A549 (cell line): ENCODE results near the gene B9D1. TPM values are rescaled to one million over a fixed set of nuclear protein-coding genes. Genes with fewer than 3 reads are reported as not detected.

Source experiments
- ATAC-seq, 2 experiments: fragments of 200-7000 bp in 1 of 2; fragments of >200 bp in 1 of 2; cut with Nextera tagmentation in 1 of 2; cut with Tn5 transposase in 1 of 2; 3 replicates each; pipeline versions ENCODE4 v1.8.0 to v1.9.1; 2018 to 2020; ENCODE audit warnings: mild to moderate bottlenecking in 1 of 2, moderate library complexity in 1 of 2
- CTCF ChIA-PET: fragments of 300-600 bp; sonication (Branson Sonifier 250); formaldehyde crosslinking; extraction: SDS; loops from one replicate; lab custom pipeline; 2021; ENCODE audit warnings: antibody characterized with exemption, inconsistent platforms; lab: Yijun Ruan, JAX
- POLR2A ChIA-PET: fragments of 350-600 bp; formaldehyde crosslinking; extraction: SDS; loops from one replicate; lab custom pipeline; 2021; ENCODE audit warnings: antibody characterized with exemption, inconsistent platforms; lab: Yijun Ruan, JAX
- DNase-seq, 2 experiments: peaks; one replicate each; pipeline versions ENCODE4 v3.0.0 to v3.0.0-alpha.2; 2011 to 2016; ENCODE audit warnings: low read depth in 1 of 2, low spot score in 1 of 2
- FAIRE-seq: peaks from 2 replicates; lab custom pipeline; 2011; peaks lifted over from hg19 to GRCh38; lab: Jason Lieb, UNC
- H3K27ac ChIP-seq, 2 experiments: fragments of >200 bp; sonication (Bioruptor Twin); formaldehyde crosslinking; 3 replicates each; pipeline ENCODE4 v1.5.1; 2016 to 2017
- H3K4me1 ChIP-seq: fragments of >200 bp; sonication (Bioruptor Twin); formaldehyde crosslinking; 3 replicates; pipeline ENCODE4 v1.6.1; 2016
- H3K4me2 ChIP-seq: fragments of >200 bp; sonication (Bioruptor Twin); formaldehyde crosslinking; 3 replicates; pipeline ENCODE4 v1.6.1; 2016
- H3K4me3 ChIP-seq: fragments of >200 bp; sonication (Bioruptor Twin); formaldehyde crosslinking; 3 replicates; pipeline ENCODE4 v1.5.1; 2016
- H3K9me3 ChIP-seq: fragments of >200 bp; sonication (Bioruptor Twin); formaldehyde crosslinking; 3 replicates; pipeline ENCODE4 v1.6.1; 2016
- BCL3 ChIP-seq: fragments of >200 bp; sonication (Bioruptor Twin); formaldehyde crosslinking; IDR thresholded peaks from 3 replicates; pipeline ENCODE4 v1.6.1; 2016
- CBX2 ChIP-seq: fragments of 200-600 bp; sonication (generic); IDR thresholded peaks from 2 replicates; pipeline ENCODE4 v1.6.1; 2016; ENCODE audit warnings: low read depth, mild to moderate bottlenecking, borderline replicate concordance
- FOSB ChIP-seq: fragments of 250-450 bp; sonication (Bioruptor Pico); IDR thresholded peaks from 2 replicates; pipeline ENCODE4 v1.5.0; 2020; ENCODE audit warnings: mild to moderate bottlenecking, moderate library complexity
- HOXB13 ChIP-seq: fragments of 250-450 bp; sonication (Bioruptor Pico); IDR thresholded peaks from 2 replicates; pipeline ENCODE4 v1.5.0; 2020; ENCODE audit warnings: low read depth, mild to moderate bottlenecking, moderate library complexity
- JUN ChIP-seq, 2 experiments: fragments of >200 bp; sonication (Bioruptor Twin); formaldehyde crosslinking; IDR thresholded peaks; 2 replicates in 1 of 2; 3 replicates in 1 of 2; pipeline ENCODE4 v1.6.1; 2016 to 2017
- MAFK ChIP-seq: fragments of 450-650 bp; IDR thresholded peaks from 2 replicates; pipeline ENCODE4 v1.6.1; 2014; ENCODE audit not compliant: partially characterized antibody
- POLR2A ChIP-seq: IDR thresholded peaks from 2 replicates; pipeline ENCODE4 v1.6.1; 2012; ENCODE audit warnings: mild to moderate bottlenecking, low read length
- POLR2AphosphoS2 ChIP-seq: conservative IDR thresholded peaks from 2 replicates; pipeline ENCODE4 v1.6.1; 2012; ENCODE audit warnings: low read length, improper control_type of control experiment, inconsistent platforms
- RAD21 ChIP-seq, 2 experiments: fragments of >200 bp in 1 of 2; sonication (Bioruptor Twin) in 1 of 2; formaldehyde crosslinking in 1 of 2; IDR thresholded peaks in 1 of 2; conservative IDR thresholded peaks in 1 of 2; 2 replicates in 1 of 2; 3 replicates in 1 of 2; pipeline ENCODE4 v1.6.1; 2012 to 2018; ENCODE audit warnings: inconsistent platforms in 1 of 2
- REST ChIP-seq: fragments of 200-600 bp; sonication (generic); IDR thresholded peaks from 2 replicates; pipeline ENCODE4 v1.6.1; 2016; ENCODE audit warnings: antibody characterized with exemption, mild to moderate bottlenecking, moderate library complexity
- TP53 ChIP-seq: fragments of 250-450 bp; sonication (Bioruptor Pico); IDR thresholded peaks from 2 replicates; pipeline ENCODE4 v1.5.0; 2021; ENCODE audit warnings: mild to moderate bottlenecking, moderate library complexity
- USF2 ChIP-seq: fragments of 450-650 bp; IDR thresholded peaks from 2 replicates; pipeline ENCODE4 v1.6.1; 2014; ENCODE audit warnings: antibody characterized with exemption
- ZNF302 ChIP-seq: fragments of 250-450 bp; sonication (Bioruptor Pico); IDR thresholded peaks from 2 replicates; pipeline ENCODE4 v1.9.0; 2021; ENCODE audit warnings: inconsistent platforms, mild to moderate bottlenecking, moderate library complexity
- WGBS: methylation state at CpG from one replicate; pipeline ENCODE4 v1.1.6; 2017; ENCODE audit errors: missing lambda C conversion rate; 5-methylcytosine and 5-hydroxymethylcytosine counted together
- polyA plus RNA-seq, 4 experiments: library from polyadenylated mRNA; depleted of rRNA in 3 of 4; stranded (reverse); fragments of >200 nt; fragmentation: RNase III in 1 of 4; extraction: RNeasy Plus Mini Kit Qiagen cat#74134 plus additional on column Dnase treatment in 1 of 4; gene quantifications; 2 replicates in 3 of 4; 3 replicates in 1 of 4; pipeline ENCODE4 v1.2.3, GENCODE V29; 2011 to 2017
- TF ChIP-seq, protein P1 (sequence below): IDR thresholded peaks from 2 replicates; pipeline ENCODE4 v1.6.1; 2012

Gene B9D1
- polyA plus RNA-seq, 2 of the 4 experiments (the other 2 are of a cell fraction) = 48.2 to 60.6 TPM

GRCh38 chr17:19336938-19337711 is 25.4 kb downstream of the B9D1 start:
- H3K27ac ChIP-seq = peak overlapping the region in 1 of 2 experiments; percentile 17; a peak in 1 of 6 replicates
- POLR2A ChIA-PET = no interaction called here
- ATAC-seq = peak; percentile 19 to 49; a peak in 5 of 6 replicates
- FAIRE-seq = no peak
- H3K4me2 ChIP-seq = no peak overlapping the region
- DNase-seq = peak in 1 of 2 experiments; percentile 39
- CTCF ChIA-PET = interaction anchor here (0.5 to 2.6 kb wide), 13 partner anchors 9 to 455 kb away, joined by 3 to 12 read pairs (median 6); partner anchors contain the start of gene B9D1
- 81% methylated on average over 21 of the region's 21 CpGs for WGBS
- no peak for TF ChIP-seq RAD21 (conservative IDR thresholded peaks at IDR 0.05 in 1 of 2, IDR thresholded peaks at IDR 0.05 in 1 of 2)
- 0 out of 2 replicates have a peak, but pooled peaks have one; percentile 3 for TF ChIP-seq POLR2A
- peaks cover 5% of the 10 kb centered on the region; the same call in 2 of the 3 replicates for H3K4me1 ChIP-seq
- no peak overlapping the region for H3K4me3 ChIP-seq
- no peaks in the 10 kb centered on the region for H3K9me3 ChIP-seq

GRCh38 chr17:19335951-19336631 is 26.4 kb downstream of the B9D1 start:
- no peak overlapping the region for H3K27ac ChIP-seq
- CTCF ChIA-PET = interaction anchor here (0.8 to 2.5 kb wide), 5 partner anchors 8 to 111 kb away, joined by 3 to 8 read pairs (median 3); partner anchors contain the start of gene B9D1
- no peak for TF ChIP-seq HOXB13 (CRISPR knock-in tag)
- no peak for TF ChIP-seq POLR2AphosphoS2
- TF ChIP-seq, all 56 proteins: peak for 0
- no peak for ATAC-seq
- no peak overlapping the region for H3K4me3 ChIP-seq
- POLR2A ChIA-PET = no interaction called here
- DNase-seq = no peak
- no peak for FAIRE-seq
- H3K4me2 ChIP-seq = no peak overlapping the region
- no peaks in the 10 kb centered on the region for H3K9me3 ChIP-seq
- peaks cover 7% of the 10 kb centered on the region; the same call in 2 of the 3 replicates for H3K4me1 ChIP-seq
- 88% methylated on average over 18 of the region's 18 CpGs for WGBS

GRCh38 chr17:19334331-19334730 is 28.2 kb downstream of the B9D1 start:
- Histone ChIP-seq H3K27ac (no peak overlapping the region), H3K4me3 (no peak overlapping the region), H3K9me3 (no peaks in the 10 kb centered on the region), H3K4me2 (no peak overlapping the region), H3K4me1 (peaks cover 11% of the 10 kb centered on the region; the same call in 2 of the 3 replicates)
- no peak for DNase-seq
- ATAC-seq = no peak
- ChIA-PET CTCF (interaction anchor here (3.2 kb wide), 1 partner anchor 28 kb away, joined by 20 read pairs; the partner anchor contains the start of gene B9D1), POLR2A (no interaction called here)
- no peak for FAIRE-seq
- WGBS = 88% methylated on average over 6 of the region's 6 CpGs
- TF ChIP-seq FOSB = no peak
- no peak for TF ChIP-seq REST
- TF ChIP-seq JUN (IDR thresholded peaks at IDR 0.05) = no peak
- TF ChIP-seq TP53 (CRISPR knock-in tag) = no peak
- no peak for TF ChIP-seq USF2

DNA sequence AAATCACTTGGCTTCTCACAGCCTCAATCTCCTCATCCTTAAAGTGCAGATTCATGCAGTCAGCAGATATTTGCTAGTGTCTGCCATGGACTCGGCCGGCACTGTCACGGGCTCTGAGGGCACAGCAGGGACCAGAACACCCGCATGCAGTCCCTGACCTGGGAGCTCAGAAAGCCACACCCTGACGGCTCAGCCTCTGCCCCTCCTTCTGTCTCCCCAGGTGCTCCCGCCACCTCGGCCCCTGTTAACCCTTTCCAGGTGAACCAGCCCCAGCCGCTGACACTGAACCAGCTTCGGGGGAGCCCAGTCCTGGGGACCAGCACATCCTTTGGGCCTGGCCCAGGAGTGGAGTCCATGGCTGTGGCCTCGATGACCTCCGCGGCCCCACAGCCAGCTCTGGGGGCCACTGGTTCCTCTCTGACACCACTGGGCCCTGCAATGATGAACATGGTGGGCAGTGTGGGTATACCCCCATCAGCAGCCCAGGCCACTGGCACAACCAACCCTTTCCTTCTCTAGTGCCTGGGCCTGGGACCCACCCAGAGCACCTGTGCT is 28.7 kb downstream of the B9D1 start:
- CTCF ChIA-PET = interaction anchor here (0.6 to 3.2 kb wide), 4 partner anchors 17 to 113 kb away, joined by 3 to 20 read pairs (median 4); partner anchors contain the start of gene B9D1
- FAIRE-seq (no peak), ATAC-seq (no peak)

More for the DNA sequence above, 28.7 kb downstream of the B9D1 start:
- POLR2A ChIA-PET = interaction anchor here (1.0 kb wide), 1 partner anchor 9 kb away, joined by 3 read pairs; no protein-coding TSS in a partner anchor
- no peaks in the 10 kb centered on the region for H3K9me3 ChIP-seq
- H3K4me2 ChIP-seq = no peak overlapping the region
- H3K4me3 ChIP-seq = no peak overlapping the region
- 88% methylated on average over 7 of the region's 12 CpGs for WGBS
- no peak for DNase-seq
- H3K27ac ChIP-seq = no peak overlapping the region
- TF ChIP-seq CBX2 (no peak), ZNF302 (CRISPR knock-in tag) (no peak), BCL3 (no peak), MAFK (peak; percentile 66)
- TF ChIP-seq, protein P1, sequence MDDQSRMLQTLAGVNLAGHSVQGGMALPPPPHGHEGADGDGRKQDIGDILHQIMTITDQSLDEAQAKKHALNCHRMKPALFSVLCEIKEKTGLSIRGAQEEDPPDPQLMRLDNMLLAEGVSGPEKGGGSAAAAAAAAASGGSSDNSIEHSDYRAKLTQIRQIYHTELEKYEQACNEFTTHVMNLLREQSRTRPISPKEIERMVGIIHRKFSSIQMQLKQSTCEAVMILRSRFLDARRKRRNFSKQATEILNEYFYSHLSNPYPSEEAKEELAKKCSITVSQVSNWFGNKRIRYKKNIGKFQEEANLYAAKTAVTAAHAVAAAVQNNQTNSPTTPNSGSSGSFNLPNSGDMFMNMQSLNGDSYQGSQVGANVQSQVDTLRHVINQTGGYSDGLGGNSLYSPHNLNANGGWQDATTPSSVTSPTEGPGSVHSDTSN = no peak
- peaks cover 11% of the 10 kb centered on the region; the same call in 2 of the 3 replicates for H3K4me1 ChIP-seq
